ENCODE results near the gene KCNK1.

DNA sequence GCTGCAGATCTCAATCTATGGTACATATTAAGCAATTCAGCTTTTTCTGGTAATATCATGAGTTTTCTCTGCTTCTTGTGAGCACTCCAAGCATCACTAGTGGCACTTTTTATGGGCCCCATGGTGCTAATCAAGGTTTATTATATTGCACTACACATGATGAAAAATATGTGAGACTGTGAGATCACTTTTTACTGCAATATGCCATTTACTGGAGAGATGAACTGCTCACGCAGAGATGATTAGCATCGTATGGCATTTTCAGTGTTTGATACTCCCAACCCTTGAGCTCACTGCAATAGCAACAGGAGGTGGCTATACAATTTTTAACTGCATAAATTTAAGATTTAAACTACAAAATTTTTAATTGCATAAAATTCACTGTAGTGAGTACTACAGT lies 8.7 kb upstream of the KCNK1 start:
- TF ChIP-seq CTCF (IDR thresholded peaks at IDR 0.05) (no peak), POLR2A (IDR thresholded peaks at IDR 0.05) (no peak)
